GM21515 (cell line): ENCODE results near the gene SLC25A30.
"Not testable (repeated sequence)": the region's sequence is repeated elsewhere in the genome, so short reads cannot be mapped to it uniquely, and the experiment has no call there.

ENCODE experiments used
- ATAC-seq: cut with Tn5 transposase; IDR thresholded peaks from one replicate; pipeline ENCODE4 v1.9.1; 2021; ENCODE audit not compliant: unreplicated experiment

Gene SLC25A30

DNA sequence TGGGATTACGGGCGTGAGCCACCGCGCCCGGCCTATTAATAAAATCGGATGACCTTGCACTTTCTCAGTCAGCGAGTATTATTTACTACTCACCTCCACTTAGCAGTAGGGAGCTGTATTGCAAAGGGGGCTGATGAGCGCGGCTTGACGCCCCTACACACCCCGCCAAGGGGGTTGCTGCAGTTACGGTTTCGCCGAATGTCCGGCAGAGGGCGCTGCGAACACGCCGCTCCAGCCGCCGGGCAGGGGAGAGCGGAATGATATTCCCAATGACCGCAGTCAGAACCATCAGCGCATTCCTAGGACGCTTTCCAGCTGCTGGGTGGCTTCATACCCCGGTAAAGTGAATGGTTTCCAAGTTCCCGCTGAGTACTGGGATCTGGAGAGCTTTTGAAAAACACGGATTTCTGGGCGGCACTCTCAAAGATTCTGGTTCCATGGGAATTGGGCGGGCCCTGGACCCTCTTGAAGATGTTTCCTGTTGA, 47.2 kb downstream of the SLC25A30 start:
- no peak for ATAC-seq

DNA sequence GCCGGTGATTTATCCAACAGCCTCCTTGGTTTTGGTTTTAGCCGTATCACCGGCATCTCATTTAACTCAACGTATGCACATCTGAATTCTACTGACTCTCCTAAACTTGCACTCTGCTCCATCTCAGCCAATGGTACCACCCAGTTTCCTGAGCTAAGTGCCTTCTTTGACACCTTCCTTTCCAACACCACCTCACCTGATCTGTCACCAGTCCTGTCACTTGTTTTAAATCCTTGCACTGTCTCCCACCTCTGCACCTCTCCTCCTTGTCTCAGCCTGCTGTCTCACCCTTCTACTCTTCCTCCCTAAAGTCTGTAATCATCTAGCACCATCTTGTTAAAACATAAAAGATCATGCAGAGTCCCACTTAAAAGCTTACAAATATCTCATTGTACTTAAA, 49.1 kb downstream of the SLC25A30 start:
- no peak for ATAC-seq

- ATAC-seq: no peak
Measured at GRCh38 chr13:45368571-45368970, 49.6 kb downstream of the SLC25A30 start.

DNA sequence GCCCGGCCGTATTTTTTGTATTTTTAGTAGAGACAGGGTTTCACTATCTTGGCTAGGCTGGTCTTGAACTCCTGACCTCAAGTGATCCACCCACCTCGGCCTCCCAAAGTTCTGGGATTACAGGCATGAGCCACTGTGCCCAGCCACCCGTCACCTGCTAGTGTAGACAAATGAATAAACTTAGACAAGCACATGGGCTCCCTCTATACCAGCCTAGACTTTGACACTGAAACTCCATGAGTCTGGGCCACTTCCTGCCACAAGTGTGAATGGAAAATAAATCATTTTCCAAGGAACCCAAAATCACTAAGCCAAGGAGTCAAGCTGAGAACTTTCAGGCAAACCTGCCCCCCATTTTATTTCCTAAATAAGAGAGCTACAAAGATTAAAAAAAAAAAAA, 50.2 kb downstream of the SLC25A30 start:
- no peak for ATAC-seq

GRCh38 chr13:45367358-45367757, 50.8 kb downstream of the SLC25A30 start:
- ATAC-seq: peak; percentile 92

DNA sequence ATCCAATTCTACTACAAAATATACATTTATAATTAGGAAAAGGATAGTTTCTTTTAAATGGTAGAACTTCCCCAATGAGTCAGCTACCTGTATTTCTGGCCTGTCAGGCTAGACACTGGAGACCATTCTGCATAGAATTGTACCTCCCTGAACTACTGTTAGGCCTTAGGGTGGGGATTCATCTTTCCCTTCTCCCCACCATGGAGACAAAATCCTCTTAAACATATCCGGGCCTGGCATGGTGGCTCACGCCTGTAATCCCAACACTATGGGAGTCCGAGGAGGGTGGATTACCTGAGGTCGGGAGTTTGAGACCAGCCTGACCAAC, 52.7 kb downstream of the SLC25A30 start:
- ATAC-seq: no peak

DNA sequence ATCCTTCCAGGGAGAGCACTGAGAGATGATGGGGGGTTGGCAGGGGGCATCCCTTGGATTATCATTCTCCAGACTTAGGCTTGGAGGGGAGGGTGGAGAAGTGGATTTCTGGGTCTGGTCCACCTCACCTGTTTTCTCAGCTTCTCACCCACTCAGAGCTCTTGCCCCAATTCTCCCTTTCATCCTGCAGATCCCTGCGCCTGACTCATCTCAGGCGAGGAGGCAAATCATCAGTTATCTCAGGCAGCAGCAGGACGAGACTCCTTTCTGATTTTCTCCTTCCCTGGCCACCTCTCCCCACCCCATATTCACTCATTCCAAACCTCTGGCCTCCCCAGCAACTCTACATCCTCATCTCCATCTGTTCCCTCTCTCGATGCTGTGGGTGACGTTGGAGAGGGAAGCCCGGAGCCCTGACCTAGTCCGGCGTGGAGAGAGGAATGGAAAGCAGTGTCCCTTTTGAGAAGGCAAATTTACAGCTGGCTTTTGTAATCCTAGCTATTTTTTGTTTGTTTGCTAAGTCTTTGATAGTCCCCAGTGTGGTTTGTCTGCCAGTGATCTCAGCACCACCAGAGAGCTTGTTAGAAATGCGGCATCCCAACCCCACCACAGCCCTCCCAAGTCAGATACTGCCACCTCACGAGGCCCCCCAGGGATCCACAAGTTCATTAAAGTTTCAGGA, 53.2 kb downstream of the SLC25A30 start:
- ATAC-seq: no peak

- no peak for ATAC-seq
Measured at GRCh38 chr13:45362939-45363338, 55.2 kb downstream of the SLC25A30 start.

- no peak for ATAC-seq
Measured at GRCh38 chr13:45361596-45362206, 56.5 kb downstream of the SLC25A30 start.

DNA sequence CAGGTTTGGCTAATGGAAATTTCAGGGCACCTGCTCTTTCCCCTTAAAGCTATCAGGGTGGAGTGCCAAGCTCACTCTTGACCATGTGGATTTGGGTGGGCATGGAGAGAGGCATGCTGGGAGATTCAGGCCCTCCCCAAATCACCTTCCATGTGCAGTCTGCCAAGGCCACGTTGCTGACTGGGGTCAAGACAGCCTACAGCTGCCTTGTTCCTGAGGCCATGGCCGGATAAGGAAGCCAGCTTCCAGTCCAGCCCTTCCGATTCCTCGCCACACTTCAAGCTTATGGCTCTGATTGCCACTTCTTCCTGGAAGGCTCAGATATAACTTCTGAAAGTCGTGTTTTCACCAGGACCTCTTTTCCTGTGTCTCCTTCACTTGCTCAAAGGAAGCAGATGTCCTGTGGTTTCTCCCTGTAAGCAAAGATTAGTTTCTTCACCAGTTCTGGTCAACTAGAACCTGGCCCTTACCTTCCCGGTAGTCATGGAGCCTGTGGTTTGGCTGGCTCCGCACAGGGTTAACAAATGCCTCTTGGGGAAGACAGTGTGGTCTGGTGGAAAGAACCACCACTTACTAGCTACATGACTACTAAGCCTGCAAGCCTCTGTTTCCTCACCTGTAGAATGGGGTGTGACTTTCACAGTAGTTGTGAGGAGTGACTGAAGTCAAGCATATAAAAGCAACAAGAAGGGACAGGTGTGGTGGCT, 61.1 kb downstream of the SLC25A30 start:
- no peak for ATAC-seq

GRCh38 chr13:45353895-45354294, 64.3 kb downstream of the SLC25A30 start:
- no peak for ATAC-seq

GRCh38 chr13:45352031-45352430, 66.1 kb downstream of the SLC25A30 start:
- ATAC-seq: no peak

GRCh38 chr13:45350152-45350551, 68.0 kb downstream of the SLC25A30 start:
- no peak for ATAC-seq

DNA sequence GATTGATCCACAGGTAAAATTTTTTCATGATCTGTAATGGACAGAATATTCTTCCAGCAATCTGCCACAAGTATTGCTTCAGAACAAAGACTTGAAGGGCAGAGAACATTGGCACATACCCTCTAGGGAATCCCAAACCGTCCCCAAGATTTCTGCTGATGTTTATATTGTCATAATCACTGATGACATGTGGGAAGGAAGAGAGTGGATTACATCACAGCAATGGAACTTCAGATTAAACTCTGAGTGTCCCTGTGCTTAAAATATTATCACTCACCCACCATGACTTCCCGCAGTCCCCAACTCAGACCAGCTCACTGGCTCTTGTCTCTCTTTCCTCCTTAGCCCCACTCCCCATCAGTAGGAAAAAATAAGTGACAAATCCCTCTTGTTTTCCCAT, 68.7 kb downstream of the SLC25A30 start:
- ATAC-seq: no peak

GRCh38 chr13:45344064-45344463, 74.1 kb downstream of the SLC25A30 start:
- ATAC-seq: not testable (repeated sequence)
